OCI-M2 (cell line): ENCODE data around the gene SEC23IP.
"Not testable (repeated sequence)": the region's sequence is repeated elsewhere in the genome, so short reads cannot be mapped to it uniquely, and the experiment has no call there.

ENCODE experiments used
- DNase-seq: peaks from one replicate; lab custom pipeline; 2025; ENCODE audit not compliant: unreplicated experiment; lab: John Stamatoyannopoulos, UW

The SEC23IP gene

GRCh38 chr10:119892188-119893065 lies at the start of gene SEC23IP:
TSS of gene SEC23IP (plus strand) at chr10:119892730. CDS start at chr10:119892783, 53 bp downstream.
- peak; percentile 62 for DNase-seq

- DNase-seq = no peak
Observed at GRCh38 chr10:119845656-119846055, 46.9 kb upstream of the SEC23IP start.

GRCh38 chr10:119849031-119849789 lies 43.3 kb upstream of the SEC23IP start:
- no peak for DNase-seq

- DNase-seq = no peak
Observed at GRCh38 chr10:119849944-119850343, 42.6 kb upstream of the SEC23IP start.

GRCh38 chr10:119852277-119852676 lies 40.3 kb upstream of the SEC23IP start:
- DNase-seq = no peak

- no peak for DNase-seq
Observed at GRCh38 chr10:119852822-119853221, 39.7 kb upstream of the SEC23IP start.

- no peak for DNase-seq
Observed at GRCh38 chr10:119853574-119853973, 39.0 kb upstream of the SEC23IP start.

GRCh38 chr10:119858063-119858462 lies 34.5 kb upstream of the SEC23IP start:
- no peak for DNase-seq

GRCh38 chr10:119859420-119860258 lies 32.9 kb upstream of the SEC23IP start:
- DNase-seq = no peak

GRCh38 chr10:119860866-119861607 lies 31.5 kb upstream of the SEC23IP start:
- no peak for DNase-seq

GRCh38 chr10:119862524-119862923 lies 30.0 kb upstream of the SEC23IP start:
- no peak for DNase-seq

- DNase-seq = no peak
Observed at GRCh38 chr10:119863951-119864565, 28.5 kb upstream of the SEC23IP start.

GRCh38 chr10:119865699-119866240 lies 26.8 kb upstream of the SEC23IP start:
- no peak for DNase-seq

- no peak for DNase-seq
Observed at GRCh38 chr10:119867317-119867716, 25.2 kb upstream of the SEC23IP start.

GRCh38 chr10:119869398-119869797 lies 23.1 kb upstream of the SEC23IP start:
- DNase-seq = not testable (repeated sequence)

- no peak for DNase-seq
Observed at GRCh38 chr10:119871881-119872609, 20.5 kb upstream of the SEC23IP start.

- DNase-seq = no peak
Observed at GRCh38 chr10:119872610-119872859, 20.0 kb upstream of the SEC23IP start, which contains the start of gene MCMBP. TSS of gene MCMBP (minus strand) at chr10:119872843. CDS start at chr10:119872584, 259 bp downstream.

GRCh38 chr10:119872860-119873681 lies 19.5 kb upstream of the SEC23IP start:
- peak; percentile 43 for DNase-seq
